HK-2 (cell line): Measurements from ENCODE around the gene CCDC83.

Experiments
- DNase-seq: peaks from one replicate; pipeline ENCODE4 v3.0.0-alpha.2; 2018; ENCODE audit not compliant: unreplicated experiment

Gene CCDC83

GRCh38 chr11:85855341-85855656 is at the start of gene CCDC83:
CCDC83 (plus strand) TSS chr11:85855383; CDS start chr11:85865124, 9,741 bp downstream.
- no peak for DNase-seq

- DNase-seq, result no peak
These were observed 49.8 kb upstream of the CCDC83 start for GRCh38 chr11:85805387-85805786.

GRCh38 chr11:85806016-85806415 is 49.2 kb upstream of the CCDC83 start:
- DNase-seq, result no peak

GRCh38 chr11:85806876-85807275 is 48.3 kb upstream of the CCDC83 start:
- DNase-seq, result no peak

- DNase-seq, result no peak
These were observed 46.0 kb upstream of the CCDC83 start for GRCh38 chr11:85809191-85809590.

GRCh38 chr11:85809863-85810262 is 45.3 kb upstream of the CCDC83 start:
- no peak for DNase-seq

- no peak for DNase-seq
These were observed 44.7 kb upstream of the CCDC83 start for GRCh38 chr11:85810521-85810870.

- DNase-seq, result peak; percentile 63
These were observed 44.1 kb upstream of the CCDC83 start, which contains the start of gene SYTL2 for GRCh38 chr11:85810871-85811611. SYTL2 (minus strand) TSS chr11:85811141; CDS start chr11:85757725, 53,416 bp downstream.

DNA sequence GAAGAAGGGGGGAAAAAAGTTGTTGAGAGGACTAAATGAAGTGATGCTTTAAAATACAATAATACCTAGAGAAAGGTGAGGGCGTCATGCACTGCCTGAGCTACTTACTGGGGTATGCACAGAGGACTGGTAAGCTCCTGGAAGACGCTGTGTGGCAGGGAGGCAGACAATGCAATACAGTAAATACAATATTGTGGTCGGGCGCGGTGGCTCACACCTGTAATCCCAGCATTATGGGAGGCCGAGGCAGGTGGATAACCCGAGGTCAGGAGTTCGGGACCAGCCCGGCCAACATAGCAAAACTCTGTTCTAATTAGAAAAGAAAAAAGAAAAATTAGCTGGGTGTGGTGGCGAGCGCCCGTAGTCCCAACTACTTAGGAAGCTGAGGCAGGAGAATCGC is 43.6 kb upstream of the CCDC83 start:
- no peak for DNase-seq

DNA sequence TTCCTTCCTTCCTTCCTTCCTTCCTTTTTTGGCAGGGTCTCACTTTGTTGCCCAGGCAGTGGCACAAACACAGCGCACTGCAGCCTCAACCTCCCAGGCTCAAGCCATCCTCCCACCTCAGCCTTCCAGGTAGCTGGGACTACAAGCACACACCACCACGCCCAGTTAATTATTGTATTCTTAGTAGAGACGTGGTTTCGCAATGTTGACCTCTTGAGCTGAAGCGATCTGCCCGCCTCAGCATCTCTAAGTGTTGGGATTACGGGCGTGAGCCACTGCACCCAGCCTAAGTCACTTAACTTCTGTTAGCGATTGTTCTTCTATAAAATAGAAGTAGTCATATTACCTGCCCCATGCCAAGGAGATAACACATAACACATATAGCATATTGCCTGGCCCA is 41.5 kb upstream of the CCDC83 start:
- no peak for DNase-seq

GRCh38 chr11:85815186-85815931 is 39.8 kb upstream of the CCDC83 start:
- DNase-seq, result no peak

DNA sequence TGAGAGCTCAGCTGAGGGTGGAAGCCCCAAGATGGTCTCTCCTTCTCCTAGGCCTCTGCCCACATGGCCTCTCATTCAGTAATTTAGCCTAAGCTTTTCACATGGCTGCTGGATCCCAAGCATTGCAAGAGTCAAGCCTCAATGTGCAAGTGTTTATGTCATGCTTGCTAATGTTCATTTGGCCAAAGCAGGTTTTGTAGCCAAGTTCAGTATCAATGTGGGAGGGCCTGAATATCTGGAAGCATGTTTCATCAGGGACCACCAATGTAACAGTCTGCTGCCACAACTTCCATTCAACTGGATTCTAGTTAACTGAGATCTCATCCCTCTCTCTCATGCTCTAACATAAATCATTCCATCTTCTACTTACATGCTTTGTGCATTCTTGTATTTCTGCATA is 35.7 kb upstream of the CCDC83 start:
- DNase-seq, result no peak

DNA sequence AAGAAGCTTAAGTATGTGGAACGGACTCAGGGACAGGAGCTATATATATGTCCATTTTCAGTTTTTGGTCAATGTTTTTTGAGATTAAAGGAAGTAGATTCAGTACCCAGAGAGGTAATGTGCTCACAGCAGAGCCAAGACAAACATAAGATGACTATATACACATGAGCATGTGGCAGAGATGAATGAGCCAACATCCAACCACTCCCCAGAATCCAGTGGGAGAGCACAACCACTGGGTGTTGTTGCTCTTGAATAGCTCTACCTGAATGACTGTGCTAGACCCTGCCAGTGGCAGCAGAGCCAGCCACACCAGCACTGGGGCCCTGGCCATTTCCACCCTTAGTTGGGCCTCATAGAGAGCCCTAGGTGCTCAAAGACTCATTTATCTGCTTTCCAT is 33.5 kb upstream of the CCDC83 start:
- no peak for DNase-seq

DNA sequence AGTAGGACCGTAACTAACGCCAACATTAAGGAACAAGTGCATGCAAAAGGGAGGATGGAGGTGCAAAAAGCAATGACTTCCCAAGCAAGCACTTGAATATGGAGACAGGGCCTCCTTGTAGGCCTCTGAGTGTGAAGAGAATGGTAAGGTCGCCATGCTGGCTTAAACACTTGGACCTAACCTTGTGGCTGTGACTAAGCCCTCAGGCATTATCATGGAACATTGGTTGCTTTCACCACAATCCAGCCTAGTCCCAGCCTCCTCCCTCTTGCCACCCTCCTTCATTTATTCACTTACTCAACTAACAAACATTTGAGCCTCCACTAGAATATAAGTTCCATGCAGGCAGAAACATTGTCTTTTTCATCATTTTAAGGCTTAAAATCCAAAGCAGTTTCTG is 32.4 kb upstream of the CCDC83 start:
- DNase-seq, result peak; percentile 38

- no peak for DNase-seq
These were observed 31.4 kb upstream of the CCDC83 start for GRCh38 chr11:85823816-85824215.

GRCh38 chr11:85825616-85826015 is 29.6 kb upstream of the CCDC83 start:
- DNase-seq, result no peak

- DNase-seq, result no peak
These were observed 28.9 kb upstream of the CCDC83 start for GRCh38 chr11:85826116-85826855.

DNA sequence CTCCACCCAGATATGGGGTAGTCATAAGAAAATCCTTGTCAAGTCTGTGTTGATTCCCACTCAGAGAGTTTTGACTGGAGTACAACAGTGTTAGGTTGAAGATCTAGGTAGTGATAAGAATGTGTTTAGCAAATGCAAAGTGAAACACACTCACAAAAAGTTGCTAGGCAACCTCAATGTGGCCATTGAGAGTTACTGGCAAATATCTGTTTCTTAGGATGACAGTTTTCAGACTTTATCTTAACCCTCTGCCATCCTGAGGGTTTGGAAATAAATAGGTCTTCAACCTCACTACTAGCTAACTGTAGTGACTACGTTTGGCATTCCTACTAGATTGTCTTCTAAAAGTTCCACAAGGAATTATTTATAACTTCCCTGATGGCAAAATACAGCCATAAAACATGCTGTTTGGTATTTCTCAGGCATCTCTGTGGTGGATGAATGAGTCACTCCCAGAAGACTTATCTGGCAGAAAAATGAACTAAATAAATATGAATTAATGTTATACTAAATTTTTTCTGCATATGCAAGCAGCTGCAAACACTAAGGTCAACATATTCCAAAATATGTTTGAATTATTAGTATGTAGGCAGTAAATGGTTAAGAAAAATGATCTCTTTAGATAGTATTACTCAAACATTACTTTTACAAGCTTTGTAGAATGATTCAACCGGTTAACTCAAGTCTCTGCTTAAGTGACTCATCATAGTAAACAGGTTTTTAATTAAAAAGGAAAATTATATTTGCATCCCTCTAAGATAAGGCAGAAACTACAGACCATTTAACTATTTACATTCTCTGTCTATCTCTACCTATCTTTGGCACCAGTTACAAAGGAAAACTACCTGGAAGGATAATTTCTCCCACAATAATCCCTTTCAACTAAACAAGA is 27.2 kb upstream of the CCDC83 start:
- no peak for DNase-seq

- no peak for DNase-seq
These were observed 26.6 kb upstream of the CCDC83 start for GRCh38 chr11:85828640-85828978.

DNA sequence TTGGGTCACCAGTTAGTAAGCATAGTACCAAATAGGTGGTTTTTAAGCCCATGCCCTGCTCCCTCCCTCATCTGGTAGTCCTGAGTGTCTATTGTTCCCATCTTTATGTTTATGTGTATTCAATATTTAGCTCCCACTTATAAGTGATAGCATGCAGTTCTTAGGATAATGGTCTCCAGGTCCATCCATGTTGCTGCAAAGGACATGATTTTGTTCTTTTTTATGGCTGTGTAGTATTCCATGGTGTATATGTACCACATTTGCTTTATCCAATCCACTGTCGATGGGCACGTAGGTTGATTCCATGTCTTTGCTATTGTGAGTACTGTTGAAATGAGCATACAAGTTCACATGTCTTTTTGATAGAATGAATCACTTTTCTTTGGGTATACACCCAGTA is 26.0 kb upstream of the CCDC83 start:
- DNase-seq, result no peak

- DNase-seq, result no peak
These were observed 24.1 kb upstream of the CCDC83 start for GRCh38 chr11:85831050-85831449.

DNA sequence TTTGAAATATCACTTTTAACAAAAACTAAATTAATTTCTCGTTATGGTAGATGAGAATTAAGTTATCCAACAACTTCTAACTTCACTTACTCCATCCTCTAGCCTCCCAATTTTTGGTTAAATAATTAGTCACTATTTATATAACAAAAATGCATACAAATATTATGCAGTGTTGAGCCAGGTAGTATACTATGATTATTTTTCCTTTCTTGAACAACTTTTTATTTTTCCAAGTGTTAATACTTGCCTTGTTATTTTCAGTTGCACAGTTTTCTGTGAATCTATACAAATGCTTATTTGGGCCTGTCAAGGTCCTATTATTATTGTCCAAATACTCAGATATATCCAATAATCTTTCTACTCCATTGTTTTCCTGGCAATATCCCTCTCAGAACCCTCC is 19.9 kb upstream of the CCDC83 start:
- DNase-seq, result no peak
